Measurements from ENCODE around the gene ZBTB7C.

- TF ChIP-seq CTCF (tag by site-specific recombination; IDR thresholded peaks at IDR 0.05) (no peak), KLF16 (tag by site-specific recombination; IDR thresholded peaks at IDR 0.05) (no peak), GLIS1 (tag by site-specific recombination; IDR thresholded peaks at IDR 0.05) (no peak), ZNF114 (tag by site-specific recombination; IDR thresholded peaks at IDR 0.05) (no peak)
Measured at GRCh38 chr18:48207733-48208132, 201.4 kb downstream of the ZBTB7C start.
